ENCODE measurements around the gene RASD2.

DNA sequence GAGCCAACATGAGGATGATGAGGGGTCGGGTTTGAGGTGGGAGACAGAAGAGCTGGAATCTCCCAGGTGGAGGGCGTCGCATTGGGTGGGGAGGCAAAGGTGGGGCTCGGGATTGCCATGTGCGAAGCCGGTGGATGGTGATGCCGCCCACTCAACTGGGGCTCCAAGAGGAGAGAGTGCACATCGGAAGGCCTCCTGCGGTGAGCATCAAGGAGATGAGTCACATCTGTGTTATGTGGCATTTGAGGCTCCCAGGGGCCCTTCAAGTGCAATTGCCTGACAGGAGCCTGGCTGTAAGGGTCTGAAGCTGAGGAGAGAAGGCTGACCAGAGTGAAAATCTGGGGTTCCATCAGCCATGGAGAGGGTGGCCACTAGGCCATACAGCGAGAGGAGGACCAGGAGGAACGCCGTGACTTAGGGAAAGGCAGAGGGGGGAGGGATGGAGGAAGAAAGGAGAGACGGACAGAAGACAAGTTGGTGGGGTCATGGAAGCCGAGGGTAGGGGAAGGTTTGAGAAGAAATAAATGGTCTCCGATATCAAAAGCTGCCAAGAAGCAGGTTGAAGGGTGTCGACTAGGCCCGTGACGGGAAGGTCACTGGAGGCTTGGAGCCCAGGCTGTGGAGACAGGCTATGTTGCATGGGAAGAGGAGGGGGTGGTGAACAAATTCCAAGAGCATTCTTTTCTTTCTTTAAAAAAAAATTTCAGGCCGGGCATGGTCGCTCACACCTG lies 21.3 kb downstream of the RASD2 start:
- TF ChIP-seq ESRRA (IDR thresholded peaks at IDR 0.05; ENCODE audit: low read length) (no peak), RELA (IDR thresholded peaks at IDR 0.05; ENCODE audit: borderline replicate concordance, partially characterized antibody) (no peak), YY1 (IDR thresholded peaks at IDR 0.05; ENCODE audit: low read depth, low read length) (no peak), SUPT20H (IDR thresholded peaks at IDR 0.05; ENCODE audit: borderline replicate concordance, control insufficient read depth, low read depth, low read length) (no peak), EZH2 (IDR thresholded peaks at IDR 0.05; ENCODE audit: borderline replicate concordance, control insufficient read depth, low read depth, low read length) (no peak), RCOR1 (conservative IDR thresholded peaks at IDR 0.05; ENCODE audit: low read depth, low read length) (no peak)
- TF ChIP-seq, protein P1, sequence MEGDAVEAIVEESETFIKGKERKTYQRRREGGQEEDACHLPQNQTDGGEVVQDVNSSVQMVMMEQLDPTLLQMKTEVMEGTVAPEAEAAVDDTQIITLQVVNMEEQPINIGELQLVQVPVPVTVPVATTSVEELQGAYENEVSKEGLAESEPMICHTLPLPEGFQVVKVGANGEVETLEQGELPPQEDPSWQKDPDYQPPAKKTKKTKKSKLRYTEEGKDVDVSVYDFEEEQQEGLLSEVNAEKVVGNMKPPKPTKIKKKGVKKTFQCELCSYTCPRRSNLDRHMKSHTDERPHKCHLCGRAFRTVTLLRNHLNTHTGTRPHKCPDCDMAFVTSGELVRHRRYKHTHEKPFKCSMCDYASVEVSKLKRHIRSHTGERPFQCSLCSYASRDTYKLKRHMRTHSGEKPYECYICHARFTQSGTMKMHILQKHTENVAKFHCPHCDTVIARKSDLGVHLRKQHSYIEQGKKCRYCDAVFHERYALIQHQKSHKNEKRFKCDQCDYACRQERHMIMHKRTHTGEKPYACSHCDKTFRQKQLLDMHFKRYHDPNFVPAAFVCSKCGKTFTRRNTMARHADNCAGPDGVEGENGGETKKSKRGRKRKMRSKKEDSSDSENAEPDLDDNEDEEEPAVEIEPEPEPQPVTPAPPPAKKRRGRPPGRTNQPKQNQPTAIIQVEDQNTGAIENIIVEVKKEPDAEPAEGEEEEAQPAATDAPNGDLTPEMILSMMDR (IDR thresholded peaks at IDR 0.05 in 2 of 3, conservative IDR thresholded peaks at IDR 0.05 in 1 of 3; ENCODE audit: control insufficient read depth in 2 of 3, extremely low read depth in 1 of 3, insufficient read depth in 1 of 3, low read depth in 3 of 3, low read length in 3 of 3): no peak

All from GM12878 (cell line).